Liver (tissue), 3 donors: ENCODE data around the gene PRSS33.

Source experiments
- EGR1 ChIP-seq, 2 donors: IDR thresholded peaks; 2 replicates each; pipeline ENCODE4 v1.6.1; 2016 to 2018; ENCODE audit warnings: antibody characterized with exemption in 2 of 2, low read depth in 2 of 2
- JUND ChIP-seq, 2 donors: IDR thresholded peaks; 2 replicates each; pipeline ENCODE4 v1.6.1; 2016; ENCODE audit warnings: antibody characterized with exemption in 2 of 2
- RAD21 ChIP-seq, 2 donors: IDR thresholded peaks; 2 replicates each; pipeline ENCODE4 v1.6.1; 2016; ENCODE audit warnings: antibody characterized with exemption in 2 of 2, mild to moderate bottlenecking in 2 of 2
- REST ChIP-seq: IDR thresholded peaks from 2 replicates; pipeline ENCODE4 v1.6.1; 2016; ENCODE audit warnings: antibody characterized with exemption, mild to moderate bottlenecking
- SP1 ChIP-seq: IDR thresholded peaks from 2 replicates; pipeline ENCODE4 v1.6.1; 2018; ENCODE audit warnings: antibody characterized with exemption, mild to moderate bottlenecking
- YY1 ChIP-seq: IDR thresholded peaks from 2 replicates; pipeline ENCODE4 v1.6.1; 2016; ENCODE audit warnings: antibody characterized with exemption, mild to moderate bottlenecking
- ZBTB33 ChIP-seq: IDR thresholded peaks from 2 replicates; pipeline ENCODE4 v1.6.1; 2016; ENCODE audit warnings: antibody characterized with exemption
- TF ChIP-seq, protein P1 (sequence below): fragments of 150-350 bp; IDR thresholded peaks from 2 replicates; pipeline ENCODE4 v1.5.1; 2017; ENCODE audit warnings: improper control_type of control experiment, low read depth, low read length; ENCODE audit not compliant: missing input control
- donor health status: healthy.
- donor health status: healthy.

- TF ChIP-seq, protein P1, sequence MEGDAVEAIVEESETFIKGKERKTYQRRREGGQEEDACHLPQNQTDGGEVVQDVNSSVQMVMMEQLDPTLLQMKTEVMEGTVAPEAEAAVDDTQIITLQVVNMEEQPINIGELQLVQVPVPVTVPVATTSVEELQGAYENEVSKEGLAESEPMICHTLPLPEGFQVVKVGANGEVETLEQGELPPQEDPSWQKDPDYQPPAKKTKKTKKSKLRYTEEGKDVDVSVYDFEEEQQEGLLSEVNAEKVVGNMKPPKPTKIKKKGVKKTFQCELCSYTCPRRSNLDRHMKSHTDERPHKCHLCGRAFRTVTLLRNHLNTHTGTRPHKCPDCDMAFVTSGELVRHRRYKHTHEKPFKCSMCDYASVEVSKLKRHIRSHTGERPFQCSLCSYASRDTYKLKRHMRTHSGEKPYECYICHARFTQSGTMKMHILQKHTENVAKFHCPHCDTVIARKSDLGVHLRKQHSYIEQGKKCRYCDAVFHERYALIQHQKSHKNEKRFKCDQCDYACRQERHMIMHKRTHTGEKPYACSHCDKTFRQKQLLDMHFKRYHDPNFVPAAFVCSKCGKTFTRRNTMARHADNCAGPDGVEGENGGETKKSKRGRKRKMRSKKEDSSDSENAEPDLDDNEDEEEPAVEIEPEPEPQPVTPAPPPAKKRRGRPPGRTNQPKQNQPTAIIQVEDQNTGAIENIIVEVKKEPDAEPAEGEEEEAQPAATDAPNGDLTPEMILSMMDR = no peak
- no peak for TF ChIP-seq REST
- TF ChIP-seq YY1 = no peak
- TF ChIP-seq ZBTB33 = no peak
- TF ChIP-seq SP1 = no peak
- no peak for TF ChIP-seq RAD21 (IDR thresholded peaks at IDR 0.05)
- TF ChIP-seq JUND (IDR thresholded peaks at IDR 0.05) = no peak
- TF ChIP-seq EGR1 (IDR thresholded peaks at IDR 0.05; ENCODE audit: low read depth in 2 of 2) = no peak
Observed at GRCh38 chr16:2821487-2822157, 34.3 kb upstream of the PRSS33 start.
